NCI-H460 (cell line): Measurements from ENCODE around the gene CSF1. TPM values are rescaled to one million over a fixed set of nuclear protein-coding genes. Genes with fewer than 3 reads are reported as not detected.
"Not testable (repeated sequence)": the region's sequence is repeated elsewhere in the genome, so short reads cannot be mapped to it uniquely, and the experiment has no call there.

Experiments
- DNase-seq: peaks from one replicate; pipeline ENCODE4 v3.0.0-alpha.2; 2016; ENCODE audit warnings: low read depth; ENCODE audit errors: extremely low read depth
- polyA plus RNA-seq: library from polyadenylated mRNA; depleted of rRNA; stranded (reverse); fragments of >200 nt; gene quantifications from 2 replicates; pipeline ENCODE4 v1.2.3, GENCODE V29; 2014; cell fraction: nucleus; rRNA removed
- total RNA-seq: library from RNA; depleted of rRNA; stranded (reverse); fragments of >200 nt; shearing (Covaris generic); gene quantifications from 2 replicates; pipeline ENCODE4 v1.2.3, GENCODE V29; 2014; rRNA removed

CSF1 gene, protein sequence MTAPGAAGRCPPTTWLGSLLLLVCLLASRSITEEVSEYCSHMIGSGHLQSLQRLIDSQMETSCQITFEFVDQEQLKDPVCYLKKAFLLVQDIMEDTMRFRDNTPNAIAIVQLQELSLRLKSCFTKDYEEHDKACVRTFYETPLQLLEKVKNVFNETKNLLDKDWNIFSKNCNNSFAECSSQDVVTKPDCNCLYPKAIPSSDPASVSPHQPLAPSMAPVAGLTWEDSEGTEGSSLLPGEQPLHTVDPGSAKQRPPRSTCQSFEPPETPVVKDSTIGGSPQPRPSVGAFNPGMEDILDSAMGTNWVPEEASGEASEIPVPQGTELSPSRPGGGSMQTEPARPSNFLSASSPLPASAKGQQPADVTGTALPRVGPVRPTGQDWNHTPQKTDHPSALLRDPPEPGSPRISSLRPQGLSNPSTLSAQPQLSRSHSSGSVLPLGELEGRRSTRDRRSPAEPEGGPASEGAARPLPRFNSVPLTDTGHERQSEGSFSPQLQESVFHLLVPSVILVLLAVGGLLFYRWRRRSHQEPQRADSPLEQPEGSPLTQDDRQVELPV
- total RNA-seq: 7.7 and 9.5 TPM in 2 replicates
- polyA plus RNA-seq: 11.8 and 21.5 TPM in 2 replicates

DNA sequence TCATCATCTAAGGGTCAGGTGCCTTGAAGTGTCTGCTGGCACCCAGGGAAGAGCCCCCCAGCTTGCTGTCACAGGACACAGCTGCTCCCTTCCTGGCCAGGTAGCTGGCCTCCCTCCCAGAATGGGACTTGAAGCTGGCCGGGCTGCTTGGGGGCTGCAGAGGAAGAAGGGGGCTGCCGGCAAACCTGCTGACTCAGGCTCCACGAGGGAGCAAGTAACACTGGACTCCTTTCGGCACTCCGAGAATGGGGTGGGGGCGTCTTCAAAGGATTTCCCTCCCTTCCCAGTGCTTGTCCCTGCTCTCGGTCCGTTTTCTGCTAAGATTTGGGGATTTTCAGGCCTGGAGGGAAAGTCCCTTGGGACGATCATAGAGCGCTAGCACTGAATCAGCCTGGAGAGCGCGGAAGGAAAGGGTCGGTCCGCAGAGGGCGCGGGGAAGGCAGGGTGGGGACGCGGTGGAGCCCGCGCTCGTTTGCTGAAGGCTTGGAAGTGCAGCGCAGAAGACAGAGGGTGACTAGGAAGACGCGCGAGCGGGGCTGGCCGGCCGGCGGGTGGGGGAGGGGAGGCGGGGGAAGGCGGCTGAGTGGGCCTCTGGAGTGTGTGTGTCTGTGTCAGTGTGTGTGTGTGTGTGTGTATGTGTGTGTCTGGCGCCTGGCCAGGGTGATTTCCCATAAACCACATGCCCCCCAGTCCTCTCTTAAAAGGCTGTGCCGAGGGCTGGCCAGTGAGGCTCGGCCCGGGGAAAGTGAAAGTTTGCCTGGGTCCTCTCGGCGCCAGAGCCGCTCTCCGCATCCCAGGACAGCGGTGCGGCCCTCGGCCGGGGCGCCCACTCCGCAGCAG lies at the start of gene CSF1:
CSF1 (plus strand) TSS at position 727 of the 840 bp plus-strand sequence. CDS start 175 bp downstream, outside the sequence.
- DNase-seq: peak; percentile 21

DNA sequence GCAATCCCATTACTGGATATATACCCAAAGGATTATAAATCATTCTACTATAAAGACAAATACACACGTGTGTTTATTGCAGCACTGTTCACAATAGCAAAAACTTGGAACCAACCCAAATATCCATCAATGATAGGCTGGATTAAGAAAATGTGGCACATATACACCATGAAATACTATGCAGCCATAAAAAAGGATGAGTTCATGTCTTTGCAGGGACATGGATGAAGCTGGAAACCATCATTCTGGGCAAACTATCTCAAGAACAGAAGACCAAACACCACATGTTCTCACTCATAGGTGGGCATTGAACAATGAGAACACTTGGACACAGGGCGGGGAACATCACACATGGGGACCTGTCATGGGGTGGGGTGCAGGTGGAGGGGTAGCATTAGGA lies 49.0 kb upstream of the CSF1 start:
- not testable (repeated sequence) for DNase-seq

DNA sequence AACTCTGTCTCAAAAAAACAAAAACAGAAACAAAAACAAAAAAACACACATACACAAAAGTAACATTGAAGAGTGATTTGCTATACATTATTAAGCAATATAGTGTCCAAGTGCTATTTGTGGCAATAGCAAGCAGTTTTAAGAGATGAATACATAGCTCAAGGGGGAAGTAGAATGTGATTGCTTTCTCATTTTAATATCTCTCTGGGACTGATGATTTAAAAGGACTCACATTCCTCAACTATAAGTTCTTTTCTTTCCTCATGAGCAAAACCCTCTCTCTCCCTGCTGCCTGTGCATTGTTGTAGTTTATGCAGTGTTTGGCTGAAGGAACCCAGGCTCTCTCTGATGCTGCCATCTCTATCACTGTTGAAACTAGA lies 47.0 kb upstream of the CSF1 start:
- no peak for DNase-seq

DNA sequence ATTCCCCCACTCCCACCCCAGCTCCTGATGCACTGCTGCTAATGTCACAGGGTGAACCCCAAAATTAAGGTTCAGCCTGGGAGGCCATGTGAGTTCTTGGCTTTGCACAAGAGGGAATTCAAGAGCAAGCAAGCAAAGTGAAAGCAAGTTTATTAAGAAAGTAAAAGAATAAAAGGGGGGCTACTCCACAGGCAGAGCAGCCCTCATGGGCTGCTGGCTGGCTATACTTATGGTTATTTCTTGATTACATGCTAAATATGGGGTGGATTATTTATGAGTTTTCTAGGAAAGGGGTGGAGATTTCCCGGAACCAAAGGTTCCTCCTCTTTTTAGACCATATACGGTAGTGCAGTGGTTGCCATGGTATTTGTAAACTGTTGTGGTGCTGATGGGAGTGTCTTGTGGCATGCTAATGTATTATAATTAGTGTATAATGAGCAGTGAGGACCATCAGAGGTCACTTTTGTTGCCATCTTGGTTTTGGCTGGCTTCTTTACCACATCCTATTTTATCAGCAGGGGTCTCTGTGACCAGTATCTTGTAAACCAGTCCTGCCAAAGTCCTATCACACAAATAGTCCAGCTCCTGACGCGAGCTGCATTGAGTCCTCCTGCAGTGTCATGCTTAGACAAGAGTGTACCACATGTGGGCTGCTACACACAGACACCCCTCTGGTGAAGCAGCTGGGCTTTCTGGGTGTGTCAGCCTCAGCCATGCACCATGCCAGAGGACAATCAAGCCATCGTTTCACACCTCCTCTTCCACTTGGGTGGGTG lies 46.4 kb upstream of the CSF1 start:
- DNase-seq: no peak

DNA sequence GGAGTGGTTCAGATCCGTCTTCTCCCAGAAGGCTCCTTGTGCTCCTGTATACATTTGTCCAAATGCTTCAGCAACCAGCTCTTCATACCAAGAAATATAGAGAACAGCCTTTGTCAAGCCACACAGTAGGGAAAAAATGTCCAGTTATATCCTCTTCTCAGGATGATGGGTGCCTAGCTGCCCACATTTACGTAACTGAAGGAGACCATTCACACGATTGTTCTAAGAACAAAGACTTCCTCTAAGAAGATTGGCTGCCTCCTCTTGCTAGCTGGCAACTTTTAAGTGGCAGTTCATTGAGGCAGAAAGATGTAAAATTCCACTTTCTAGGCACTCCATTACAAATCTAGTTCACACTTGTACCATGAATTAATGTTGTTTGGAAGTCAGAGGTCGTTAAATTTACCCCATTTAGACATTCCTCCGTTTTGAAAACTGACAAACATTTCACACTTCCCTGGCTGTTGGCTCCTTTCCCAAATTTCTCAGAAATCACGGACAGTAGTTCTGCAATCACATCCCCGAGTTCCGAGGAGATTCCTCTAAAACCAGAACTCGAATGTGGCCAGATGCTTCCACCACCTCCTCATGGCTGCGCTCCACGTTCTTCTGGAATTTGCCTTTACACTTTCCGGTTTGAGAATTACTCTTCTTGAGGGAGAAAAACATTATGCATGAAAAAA lies 45.6 kb upstream of the CSF1 start:
- no peak for DNase-seq

DNA sequence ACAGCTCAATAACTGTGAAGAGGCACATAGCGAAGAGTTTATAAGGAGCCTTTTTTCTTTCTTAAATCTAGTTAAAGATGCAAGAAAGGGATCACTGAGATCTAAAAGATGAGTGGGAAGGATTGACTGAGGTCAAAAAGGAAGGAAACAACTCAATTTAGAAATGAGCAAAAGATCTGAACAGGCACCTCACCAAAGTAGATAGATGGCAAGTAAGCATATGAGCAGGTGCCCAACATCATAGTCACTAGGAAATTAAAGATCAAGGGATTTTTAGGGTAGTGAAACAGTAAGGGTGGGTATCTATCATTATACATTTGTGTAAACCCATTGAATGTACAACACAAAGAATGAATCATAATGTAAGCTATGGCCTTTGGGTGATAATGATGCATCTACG lies 44.6 kb upstream of the CSF1 start:
- no peak for DNase-seq

DNA sequence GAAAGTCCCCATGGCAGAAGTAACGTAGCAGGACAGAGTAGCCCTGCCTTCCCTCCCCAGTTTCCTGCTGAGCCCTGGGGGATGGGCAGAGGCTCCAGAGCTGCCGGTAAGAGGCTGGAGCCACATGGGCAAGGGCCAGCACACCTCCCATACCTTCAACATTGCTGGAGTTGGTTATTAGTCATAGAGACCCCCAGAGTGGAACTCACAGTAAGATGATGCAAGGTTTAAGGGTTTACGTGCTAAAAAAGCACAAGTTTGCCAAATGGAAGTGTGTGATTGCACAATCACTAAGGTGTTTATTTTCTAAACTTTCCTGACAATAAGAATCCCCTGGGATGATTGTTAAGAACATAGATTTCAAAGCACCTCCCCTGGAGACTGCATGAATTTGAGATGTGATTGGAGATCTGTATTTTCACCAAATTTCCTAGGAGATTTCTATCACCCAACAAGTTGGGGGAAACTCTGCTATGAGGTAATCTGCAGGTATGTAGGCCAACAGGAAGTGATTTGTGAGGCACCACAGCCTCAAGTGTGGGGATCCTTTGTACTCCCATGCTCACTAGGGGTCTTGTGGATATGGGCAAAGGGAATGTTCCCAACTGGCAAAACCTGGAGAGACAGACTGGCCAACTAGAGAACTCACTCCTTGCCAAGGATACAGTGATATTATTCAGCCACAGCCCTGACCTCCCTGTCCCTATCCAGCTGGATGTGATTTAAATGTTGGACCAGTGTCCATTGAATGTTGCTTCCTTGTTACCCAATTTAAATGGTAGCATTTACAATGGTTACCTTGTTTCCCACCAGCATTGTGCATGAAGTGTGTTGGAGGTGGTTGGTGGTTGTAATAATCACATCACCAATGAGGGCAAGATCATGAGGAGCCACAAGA lies 37.1 kb upstream of the CSF1 start:
- DNase-seq: no peak

DNA sequence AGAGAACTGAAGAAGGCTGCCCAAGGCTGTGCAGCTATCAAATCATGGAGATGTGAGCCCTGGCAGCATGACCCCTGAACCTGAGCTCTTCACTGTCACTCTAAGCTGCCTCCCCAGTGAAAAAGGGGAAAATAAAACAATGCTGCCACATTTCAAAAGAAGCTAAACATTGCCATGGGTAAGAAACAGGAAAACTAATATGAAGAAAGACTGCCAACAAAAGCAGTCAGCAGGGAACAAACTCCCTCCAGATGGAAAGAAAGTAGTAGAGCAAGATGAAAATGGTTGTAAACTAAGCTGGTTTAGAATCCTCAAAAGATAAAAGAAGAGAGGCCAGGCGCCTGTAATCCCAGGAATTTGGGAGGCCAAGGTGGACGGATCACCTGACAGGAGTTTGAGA lies 36.2 kb upstream of the CSF1 start:
- DNase-seq: no peak

DNA sequence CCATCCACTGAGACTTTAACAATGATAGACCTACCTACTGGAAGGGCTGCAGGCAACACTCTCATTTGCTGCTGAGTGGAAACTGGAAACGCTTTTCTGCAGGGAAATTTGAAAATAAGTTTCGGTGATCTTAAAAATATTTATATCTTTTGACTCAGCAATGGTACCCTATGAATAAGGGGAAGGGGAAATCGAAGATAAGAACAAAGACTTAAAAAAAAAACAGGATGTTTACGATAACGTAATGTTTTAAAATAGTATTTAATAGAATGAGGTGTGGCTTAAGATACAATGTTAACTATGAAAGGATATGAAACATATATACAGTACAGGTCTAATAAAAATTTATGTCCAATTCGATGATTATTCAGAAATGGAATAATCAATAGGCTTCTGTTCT lies 34.8 kb upstream of the CSF1 start:
- DNase-seq: no peak

DNA sequence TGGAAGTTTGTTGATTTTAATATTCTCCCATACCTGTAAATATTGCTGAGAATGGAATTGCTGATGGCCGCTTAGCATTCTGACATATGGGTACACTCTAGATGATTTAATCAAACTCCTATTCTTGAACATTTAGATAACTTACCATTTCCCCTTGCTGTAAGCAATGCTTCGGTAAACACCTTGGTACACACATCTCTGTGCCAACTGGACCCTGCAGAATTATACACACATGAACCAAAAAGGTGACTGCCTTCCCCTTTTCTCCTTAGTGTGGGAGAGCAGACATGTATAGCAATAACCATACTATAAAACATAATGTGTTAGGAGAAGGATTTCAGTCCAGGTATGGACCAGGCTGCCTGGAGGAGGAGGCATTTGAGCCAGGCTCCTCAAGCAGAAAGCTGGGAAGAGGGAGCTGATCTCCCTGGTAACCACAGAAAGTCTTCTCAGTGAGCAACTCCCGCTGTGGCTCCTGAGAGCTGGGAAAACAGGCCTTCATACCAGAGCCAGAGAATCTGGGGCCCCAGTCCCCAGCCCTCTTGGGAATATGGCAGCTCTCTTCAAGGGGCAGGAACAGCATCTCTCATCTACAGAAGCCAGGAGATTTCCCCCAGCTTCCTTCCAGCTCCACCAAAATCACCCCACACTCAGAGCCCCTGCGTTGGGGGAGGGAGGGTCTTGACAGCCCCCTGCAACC lies 33.9 kb upstream of the CSF1 start:
- no peak for DNase-seq

DNA sequence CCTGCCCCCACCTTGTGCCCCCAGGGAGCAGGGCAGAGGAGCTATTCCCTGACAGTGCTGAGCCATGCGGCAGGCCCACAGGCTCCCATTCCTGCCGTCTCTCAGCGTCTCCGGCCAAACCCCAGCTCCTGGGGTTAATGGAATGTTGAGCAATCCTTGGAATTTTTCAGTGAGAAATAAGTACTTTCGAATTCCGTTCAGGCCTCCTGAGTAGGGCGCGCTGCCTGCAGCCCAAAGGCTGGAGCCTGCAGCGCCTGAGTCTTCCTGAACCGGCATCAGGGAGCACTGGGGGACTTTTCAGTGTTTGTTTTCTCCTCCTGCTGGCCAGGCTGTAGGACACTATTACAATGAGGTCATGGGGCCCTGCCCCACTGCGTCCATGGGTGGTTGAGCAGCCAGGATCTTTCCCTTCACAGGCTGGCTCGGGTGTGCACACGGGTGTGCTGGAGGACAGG lies 33.3 kb upstream of the CSF1 start:
- peak; percentile 34 for DNase-seq

DNA sequence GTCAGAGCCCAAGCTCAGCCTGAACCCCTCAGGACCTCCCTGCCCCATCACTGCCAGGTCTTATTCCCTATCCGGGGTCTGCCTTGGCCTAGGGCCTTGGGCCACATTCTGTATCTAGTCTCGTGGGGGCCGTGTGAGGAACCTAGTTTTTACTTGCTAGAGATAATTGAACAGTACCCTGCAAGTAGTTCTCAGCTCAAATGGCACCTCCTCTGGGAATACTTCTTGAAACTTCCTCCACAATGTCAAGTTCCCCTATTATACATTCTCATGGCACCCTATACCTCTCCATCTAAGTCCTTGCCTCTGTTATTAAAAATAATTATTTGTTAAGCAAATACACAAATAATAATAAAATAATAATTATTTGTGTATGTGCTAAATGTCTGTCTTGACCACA lies 32.9 kb upstream of the CSF1 start:
- no peak for DNase-seq

DNA sequence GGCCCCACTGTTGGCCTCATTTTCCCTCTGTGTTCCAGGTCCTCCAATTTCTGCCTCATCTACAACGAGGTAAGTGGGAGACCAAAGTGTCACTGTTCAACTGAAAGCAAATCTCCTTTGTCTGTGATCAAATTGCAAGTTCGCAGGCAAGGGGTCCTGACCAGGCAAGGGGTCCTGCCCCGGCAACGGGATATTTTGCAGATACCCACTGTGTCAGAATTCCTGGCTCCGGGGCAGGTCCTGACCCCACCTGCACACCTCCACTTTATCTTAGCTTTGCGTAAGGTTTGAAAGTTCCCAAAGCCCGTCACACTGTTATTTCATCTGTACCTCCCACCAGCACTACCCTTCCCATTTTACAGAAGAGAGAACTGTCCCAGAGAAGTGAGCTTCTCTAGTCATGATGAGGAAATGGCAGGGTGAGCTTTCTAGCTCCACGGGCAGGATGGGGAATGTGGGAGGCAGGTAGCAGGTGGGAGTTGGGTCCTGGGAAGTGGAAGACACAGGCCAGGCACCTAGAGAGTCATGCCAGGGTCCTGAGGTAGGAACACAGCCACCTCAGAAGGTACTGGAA lies 32.0 kb upstream of the CSF1 start:
- DNase-seq: no peak

DNA sequence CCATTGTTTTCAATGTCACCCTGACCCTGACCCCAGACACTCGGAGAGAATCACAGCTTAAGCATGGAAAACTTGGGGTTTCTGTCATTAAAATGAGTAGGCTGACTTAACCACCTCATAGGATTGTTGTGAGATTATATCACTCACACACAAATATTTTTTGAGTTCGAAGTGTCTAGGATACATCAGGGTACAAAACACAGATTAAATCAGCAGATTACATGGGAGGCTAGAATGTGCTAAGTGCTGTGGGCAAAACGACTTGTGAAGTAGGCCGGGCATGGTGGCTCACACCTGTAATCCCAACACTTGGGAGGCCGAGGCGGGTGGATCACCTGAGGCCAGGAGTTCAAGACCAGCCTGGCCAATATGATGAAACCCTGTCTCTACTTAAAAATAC lies 31.3 kb upstream of the CSF1 start:
- DNase-seq: not testable (repeated sequence)

DNA sequence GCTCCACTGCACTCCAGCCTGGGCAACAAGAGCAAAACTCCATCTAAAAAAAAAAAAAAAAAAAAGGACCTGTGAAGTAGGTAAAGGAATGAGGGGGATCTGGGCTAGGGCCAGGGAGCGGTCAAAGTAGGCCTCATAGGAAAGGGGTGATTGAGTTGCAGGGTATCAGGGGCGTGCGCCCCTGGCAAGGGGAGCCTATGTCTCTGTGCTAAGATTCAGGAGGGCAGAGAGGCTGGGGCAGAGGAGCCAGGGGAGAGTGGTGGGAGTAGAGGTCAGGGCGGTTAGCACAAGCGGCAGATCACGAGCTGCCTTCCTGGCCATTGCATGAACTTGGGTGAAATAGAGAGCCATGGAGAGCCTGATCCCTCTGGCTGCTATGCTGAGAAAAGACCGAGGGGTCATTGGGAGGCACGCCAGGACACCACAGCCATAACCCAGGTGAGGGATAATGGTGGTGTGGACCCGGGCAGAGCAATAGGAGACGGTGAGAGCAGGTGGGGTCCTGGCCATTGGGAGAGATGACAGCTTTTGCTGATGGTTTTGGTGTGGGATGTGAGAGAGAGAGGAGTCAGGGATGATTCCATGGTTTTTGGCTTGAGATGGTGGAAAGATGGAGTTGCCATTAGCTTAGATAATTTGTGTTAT lies 30.6 kb upstream of the CSF1 start:
- DNase-seq: no peak

DNA sequence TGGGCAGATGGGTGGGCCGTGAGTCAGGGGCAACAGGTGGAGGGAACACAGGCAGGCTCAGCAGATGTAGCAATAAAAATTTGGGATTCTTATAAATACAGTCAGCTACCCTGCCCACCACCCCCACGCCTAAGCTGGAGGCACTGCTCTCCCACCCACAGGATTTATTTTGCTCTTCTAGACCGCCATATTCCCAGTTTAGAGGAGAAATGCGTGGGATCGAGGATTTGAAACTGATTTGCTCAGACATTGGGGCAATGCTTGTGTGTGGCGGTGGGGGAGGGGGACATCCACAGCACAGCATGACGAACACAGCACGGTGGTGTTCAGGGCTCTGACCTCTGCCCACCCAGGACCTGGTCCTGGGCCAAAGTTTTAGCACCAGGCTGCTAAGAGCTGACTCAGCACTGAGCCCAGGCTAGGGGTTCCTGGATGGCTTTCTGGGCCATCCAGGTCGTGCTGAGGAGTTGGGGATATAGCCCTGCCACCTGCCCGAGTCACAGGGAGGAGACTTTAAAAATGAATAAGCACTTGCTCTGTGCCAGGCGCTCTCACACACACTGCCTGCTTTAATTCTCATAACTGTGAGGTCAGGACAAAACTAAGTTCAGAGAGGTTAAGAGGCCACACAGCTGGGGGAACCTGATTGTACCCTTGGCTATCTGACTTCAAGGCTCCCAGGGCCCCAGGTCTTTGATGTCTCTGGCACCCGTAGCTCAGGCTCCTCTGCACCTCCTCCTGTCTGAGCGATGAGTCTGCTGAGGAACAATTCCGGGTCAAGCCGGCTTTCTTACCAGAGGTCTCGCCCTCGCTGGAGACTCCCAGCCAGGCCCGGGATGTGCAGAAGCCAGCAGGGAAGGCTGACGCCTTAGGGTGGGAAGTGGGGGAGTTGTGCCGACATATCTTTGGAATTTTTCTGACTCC lies 29.4 kb upstream of the CSF1 start:
- DNase-seq: no peak
